GM21576 (cell line): Measurements from ENCODE around the gene IL5.
A peak's percentile ranks its signal among the peaks of the same experiment; 100 is the strongest.
"Not testable (repeated sequence)": the region's sequence is repeated elsewhere in the genome, so short reads cannot be mapped to it uniquely, and the experiment has no call there.

ENCODE experiments used
- ATAC-seq: cut with Tn5 transposase; IDR thresholded peaks from one replicate; pipeline ENCODE4 v1.9.1; 2021; ENCODE audit warnings: mild to moderate bottlenecking, moderate library complexity; ENCODE audit not compliant: unreplicated experiment

The IL5 gene

DNA sequence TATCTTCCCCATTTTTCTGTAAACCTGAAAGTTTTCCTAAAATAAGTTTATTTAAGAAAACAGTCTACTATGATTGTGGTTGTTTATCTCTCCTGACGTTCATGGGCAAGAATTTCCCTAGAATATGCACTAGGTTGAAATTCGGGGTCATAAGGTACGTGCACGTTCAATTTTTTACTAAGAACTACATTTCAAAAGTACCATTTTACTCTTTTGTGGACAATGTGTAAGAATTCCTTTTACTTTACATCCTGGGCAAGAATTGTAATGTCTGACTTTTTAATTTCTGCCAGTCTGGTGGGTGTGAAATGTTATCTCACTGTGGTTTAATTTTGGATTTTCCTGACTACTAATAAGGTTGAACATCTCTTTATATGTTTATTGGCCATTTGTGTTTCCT is 12.4 kb downstream of the IL5 start:
- no peak for ATAC-seq

DNA sequence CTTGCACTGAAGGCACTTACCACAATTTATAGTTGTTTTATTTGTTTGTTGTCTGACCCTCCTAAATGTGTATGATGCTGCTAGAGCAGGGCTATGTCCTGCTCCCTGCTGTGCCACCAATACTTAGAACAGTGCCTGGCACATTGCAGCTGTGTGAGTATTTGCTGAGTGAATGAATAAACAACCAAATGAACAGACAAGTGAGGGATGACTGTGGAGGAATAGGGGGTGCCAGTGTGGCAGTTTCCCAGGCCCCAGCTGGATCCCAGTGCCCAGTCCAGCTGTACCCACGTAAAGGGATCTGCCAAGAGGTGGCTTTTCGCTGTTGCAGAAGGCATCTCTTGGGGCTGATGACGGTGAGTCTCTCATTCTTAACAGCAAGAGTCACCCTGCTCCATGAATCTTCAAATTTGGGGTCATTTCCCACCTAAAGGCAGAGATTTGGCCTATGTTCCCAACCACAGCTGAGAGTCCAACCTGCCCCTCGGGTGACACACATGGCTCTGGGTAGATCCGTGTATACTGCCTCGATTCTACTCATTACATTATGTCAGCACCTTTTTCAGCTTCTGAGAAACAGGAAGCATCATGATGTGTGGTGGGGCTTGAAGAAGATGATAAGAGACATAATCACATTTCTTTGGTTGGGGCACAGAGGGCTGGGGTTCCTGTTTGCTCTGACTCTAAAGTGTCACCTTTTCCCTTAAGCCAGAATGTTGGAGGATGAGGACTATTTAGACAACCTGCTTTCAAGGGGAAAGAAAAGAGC is 14.3 kb downstream of the IL5 start:
- no peak for ATAC-seq

DNA sequence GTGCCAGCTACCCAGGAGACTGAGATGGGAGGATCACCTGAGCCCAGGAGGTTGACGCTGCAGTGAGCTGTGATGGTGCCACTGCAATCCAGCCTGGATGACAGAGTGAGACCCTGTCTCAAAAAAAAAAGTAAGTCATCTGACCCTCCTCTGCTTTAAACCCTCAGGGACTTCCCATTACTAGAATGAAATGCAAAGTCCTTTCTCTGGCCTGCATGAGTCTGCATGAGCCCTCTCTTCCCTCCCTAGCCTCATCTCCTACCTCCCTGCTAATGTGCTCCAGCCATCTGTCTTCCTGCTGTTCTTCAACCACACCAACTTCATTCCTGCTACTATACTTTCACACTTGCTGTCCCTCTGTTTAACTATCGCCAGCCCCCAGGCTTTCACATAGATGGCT is 15.3 kb downstream of the IL5 start:
- no peak for ATAC-seq

DNA sequence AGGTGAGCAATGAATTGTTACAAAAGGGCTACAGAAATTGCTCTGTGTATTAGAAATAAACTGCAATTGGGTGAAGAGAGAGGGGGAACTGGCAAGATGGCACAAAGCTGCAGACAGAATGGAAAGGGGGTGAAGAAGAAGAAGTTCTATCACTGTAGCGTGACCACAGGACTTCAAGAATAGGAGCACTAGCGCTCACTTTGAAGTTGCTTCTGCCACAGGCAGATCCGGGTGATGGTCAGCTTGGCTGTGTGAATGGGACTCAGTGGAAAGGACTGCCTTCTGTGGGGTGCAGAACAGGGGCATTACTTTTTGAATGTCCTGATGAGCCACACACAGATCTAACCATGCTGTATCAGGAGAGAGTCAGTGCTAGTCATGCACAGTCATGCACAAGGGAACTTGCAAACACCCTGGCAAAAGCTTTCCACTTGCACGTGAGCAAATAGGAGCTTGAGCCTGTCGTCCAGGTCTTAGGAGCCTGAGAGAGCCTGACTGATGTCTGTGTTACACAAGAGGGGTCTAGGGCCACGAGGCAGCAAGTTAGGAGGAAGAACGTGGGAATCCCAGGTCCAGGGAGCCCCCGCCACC is 16.3 kb downstream of the IL5 start:
- ATAC-seq: no peak

DNA sequence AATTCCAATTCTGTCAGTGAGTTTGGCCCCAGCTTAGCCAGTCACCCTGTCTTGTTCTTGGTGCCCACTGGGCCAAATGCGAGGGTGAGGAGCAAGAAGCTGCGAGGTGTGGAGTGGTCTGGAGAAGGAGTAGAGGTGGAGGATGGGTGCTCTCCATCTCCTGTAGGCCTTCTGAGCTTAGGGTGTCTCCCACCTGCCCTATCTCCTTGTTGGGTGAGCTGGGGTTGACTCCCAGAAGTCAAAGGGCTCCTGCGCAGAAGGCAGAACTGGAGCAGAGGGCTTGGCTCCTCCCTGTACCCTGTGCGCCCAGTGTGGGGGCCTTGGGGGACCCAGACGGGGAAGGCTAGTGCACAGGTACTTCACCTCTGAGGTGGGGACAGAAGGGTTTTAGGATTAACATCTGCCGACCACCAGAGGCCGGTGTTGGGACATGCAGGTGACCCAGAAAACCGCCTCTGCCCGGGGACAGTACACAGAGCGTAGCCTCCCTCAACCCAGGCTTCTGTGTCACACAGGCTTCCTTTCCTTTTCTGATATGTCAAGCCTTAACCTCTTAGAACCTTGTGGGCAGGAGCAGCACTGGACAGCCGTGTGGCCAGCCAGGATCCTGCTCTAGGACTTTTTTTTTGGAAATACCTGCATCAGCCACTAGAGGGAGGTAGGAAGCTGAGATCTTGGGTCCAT is 16.9 kb downstream of the IL5 start:
- ATAC-seq: no peak

DNA sequence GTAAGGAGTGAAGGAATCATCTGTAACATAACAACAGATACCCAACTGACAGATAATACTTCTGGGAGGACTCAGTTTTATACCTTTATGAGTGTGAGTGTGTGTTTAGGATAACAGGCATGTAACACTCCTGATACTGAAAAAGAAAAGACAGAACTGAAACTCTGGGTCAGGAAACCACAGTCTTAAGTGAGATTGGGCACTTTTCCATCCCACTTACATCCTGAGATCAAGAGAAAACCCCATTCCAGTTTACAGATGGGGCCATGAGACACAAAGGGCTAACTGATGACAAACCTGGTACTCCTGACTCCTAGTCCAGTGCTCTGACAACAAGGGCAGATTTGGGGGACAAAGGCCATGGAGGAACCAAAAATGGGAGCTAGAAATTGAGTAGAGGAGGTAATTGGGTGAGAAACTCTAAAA is 18.0 kb downstream of the IL5 start:
- ATAC-seq: peak; percentile 69

DNA sequence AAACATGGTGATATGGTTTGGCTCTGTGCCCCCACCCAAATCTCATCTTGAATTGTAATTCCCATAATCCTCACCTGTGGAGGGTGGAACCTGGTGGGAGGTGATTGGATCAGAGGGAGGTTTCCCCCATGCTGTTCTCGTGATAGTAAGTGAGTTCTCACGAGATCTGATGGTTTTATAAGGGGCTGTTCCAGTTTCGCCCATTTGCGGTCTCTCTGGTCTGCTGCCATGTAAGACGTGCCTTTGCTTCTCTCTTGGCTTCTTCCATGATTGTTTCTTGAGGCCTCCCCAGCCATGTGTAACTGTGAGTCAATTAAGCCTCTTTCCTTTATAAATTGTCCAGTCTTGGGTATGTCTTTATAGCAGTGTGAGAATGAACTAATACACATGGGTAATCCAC is 18.4 kb downstream of the IL5 start:
- not testable (repeated sequence) for ATAC-seq

DNA sequence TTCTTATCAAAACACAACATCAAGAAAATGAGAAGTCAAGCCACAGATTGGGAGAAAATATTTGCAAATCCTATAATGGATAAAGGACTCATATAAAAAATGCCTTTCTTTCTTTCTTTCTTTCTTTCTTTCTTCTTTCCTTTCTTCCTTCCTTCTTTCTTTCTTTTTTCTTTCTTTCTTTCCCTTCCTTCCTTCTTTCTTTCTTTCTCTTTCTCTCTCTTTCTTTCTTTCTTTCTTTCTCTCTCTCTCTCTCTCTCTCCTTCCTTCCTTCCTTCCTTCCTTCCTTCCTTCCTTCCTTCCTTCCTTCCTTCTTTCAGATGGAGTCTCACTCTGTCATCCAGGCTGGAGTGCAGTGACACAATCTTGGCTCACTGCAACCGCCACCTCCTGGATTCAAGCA is 21.3 kb downstream of the IL5 start:
- not testable (repeated sequence) for ATAC-seq

DNA sequence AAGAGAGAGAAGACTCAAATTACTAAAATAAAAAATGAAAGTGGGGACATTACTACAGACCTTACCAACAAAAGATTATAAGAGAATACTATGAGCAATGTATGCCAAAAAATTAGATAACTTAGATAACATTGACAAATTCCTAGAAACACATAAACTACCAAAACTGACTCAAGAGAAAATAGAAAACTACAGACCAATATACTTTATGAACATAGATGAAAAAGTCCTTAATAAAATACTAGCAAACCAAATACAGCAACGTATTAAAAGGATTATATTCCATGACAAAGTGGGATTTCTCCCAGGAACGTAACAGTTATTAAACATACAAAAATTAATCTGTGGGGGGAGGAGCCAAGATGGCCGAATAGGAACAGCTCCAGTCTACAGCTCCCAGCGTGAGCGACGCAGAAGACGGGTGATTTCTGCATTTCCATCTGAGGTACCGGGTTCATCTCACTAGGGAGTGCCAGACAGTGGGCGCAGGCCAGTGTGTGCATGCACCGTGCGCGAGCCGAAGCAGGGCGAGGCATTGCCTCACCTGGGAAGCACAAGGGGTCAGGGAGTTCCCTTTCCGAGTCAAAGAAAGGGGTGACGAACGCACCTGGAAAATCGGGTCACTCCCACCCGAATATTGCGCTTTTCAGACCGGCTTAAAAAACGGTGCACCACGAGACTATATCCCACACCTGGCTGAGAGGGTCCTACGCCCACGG is 29.5 kb downstream of the IL5 start:
- not testable (repeated sequence) for ATAC-seq

DNA sequence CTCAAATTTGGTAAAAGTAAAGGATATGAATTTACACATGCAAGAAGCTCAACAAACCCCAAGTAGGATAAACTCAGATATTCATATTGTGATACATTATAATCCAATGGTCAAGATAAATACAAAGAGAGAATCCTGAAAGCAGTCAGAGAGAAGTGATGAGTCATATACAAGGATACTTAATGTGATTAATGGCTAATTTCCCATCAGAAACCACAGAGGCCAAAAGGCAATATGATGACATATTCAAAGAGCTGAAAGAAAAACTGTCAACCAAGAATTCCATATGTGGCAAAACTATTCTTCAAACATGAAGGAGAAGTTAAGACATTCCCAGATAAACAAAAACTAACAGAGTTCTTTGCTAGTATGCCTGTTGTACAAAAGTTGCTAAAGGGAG is 33.2 kb downstream of the IL5 start:
- no peak for ATAC-seq

DNA sequence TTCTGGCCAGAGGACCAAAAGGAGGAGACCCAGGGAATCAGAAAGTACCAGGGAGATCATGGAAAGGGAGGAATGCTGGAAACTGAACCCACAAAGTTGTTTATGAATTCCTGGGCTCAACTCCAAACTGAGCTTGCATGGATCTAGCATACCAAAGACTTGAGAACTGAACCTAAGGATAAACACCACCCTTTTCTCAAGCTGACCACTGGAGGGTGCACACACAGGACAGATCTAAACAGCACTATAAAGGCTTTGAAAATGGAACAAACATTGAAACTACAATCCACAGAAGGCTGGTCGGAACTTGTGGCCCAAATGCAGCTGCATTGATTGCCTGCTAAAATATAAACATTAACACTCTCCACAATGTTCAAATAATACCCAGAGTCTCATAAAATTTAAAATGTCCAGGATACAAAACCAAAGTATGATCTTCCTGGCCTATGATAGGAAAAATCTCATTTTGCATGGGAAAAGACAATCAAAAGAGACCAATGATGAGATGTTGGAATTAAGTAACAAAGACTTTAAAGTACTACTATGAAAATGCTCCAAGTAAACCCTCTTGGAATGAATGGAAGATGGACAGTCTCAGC is 37.1 kb downstream of the IL5 start:
- peak; percentile 66 for ATAC-seq

DNA sequence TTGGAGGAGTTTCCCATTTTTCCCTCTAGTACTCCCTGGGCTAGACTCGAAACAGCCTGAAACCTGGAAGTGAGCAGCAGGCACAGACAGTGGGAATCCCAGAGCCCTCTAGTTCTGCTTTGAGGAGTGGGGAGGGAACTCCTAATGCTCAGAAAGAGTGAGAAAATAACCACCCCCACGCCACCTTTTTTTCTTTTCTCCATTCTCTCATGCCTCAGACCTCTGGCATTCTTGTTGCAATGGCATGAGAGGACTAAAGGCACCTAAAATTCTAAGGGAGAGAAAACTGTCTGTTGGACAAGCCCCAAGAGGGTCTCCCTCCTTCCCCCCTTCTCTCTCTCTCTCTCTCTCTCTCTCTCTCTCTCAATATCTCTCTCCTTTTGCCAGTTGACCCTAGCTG is 37.7 kb downstream of the IL5 start:
- no peak for ATAC-seq

DNA sequence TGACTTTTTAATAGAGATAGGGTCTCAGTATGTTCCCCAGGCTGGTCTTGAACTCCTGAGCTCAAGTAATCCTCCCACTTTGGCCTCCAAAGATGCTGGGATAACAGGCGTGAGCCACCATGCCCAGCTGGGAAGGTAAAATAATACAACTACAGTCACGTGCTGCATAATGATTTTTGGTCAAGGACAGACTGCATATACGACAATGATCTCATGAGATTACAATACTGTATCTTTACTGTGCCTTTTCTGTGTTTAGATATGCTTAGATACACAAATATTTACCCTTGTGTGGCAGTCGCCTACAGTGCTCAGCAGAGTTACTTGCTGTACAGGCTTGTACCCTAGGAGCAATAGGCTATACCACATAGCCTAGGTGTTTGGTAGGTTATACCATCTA is 38.6 kb downstream of the IL5 start:
- no peak for ATAC-seq

DNA sequence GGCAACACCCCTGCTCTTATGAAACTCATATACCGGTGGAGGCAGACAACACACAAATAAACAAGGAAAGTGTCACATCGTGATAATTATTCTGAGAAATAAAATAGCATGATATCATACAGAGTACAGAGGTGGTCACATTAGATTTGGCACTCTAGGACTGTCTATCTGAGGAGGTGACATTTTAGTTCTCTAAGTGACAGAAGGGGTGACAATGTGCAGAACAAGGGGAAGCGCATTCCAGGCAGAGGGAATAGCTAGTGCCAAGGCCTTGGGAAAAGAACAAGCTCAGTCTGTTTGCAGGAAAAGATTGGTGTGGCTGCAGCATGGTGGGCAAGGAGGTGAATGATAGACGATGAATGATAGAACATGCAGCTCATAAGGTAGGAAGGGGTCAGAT is 40.1 kb downstream of the IL5 start:
- no peak for ATAC-seq

DNA sequence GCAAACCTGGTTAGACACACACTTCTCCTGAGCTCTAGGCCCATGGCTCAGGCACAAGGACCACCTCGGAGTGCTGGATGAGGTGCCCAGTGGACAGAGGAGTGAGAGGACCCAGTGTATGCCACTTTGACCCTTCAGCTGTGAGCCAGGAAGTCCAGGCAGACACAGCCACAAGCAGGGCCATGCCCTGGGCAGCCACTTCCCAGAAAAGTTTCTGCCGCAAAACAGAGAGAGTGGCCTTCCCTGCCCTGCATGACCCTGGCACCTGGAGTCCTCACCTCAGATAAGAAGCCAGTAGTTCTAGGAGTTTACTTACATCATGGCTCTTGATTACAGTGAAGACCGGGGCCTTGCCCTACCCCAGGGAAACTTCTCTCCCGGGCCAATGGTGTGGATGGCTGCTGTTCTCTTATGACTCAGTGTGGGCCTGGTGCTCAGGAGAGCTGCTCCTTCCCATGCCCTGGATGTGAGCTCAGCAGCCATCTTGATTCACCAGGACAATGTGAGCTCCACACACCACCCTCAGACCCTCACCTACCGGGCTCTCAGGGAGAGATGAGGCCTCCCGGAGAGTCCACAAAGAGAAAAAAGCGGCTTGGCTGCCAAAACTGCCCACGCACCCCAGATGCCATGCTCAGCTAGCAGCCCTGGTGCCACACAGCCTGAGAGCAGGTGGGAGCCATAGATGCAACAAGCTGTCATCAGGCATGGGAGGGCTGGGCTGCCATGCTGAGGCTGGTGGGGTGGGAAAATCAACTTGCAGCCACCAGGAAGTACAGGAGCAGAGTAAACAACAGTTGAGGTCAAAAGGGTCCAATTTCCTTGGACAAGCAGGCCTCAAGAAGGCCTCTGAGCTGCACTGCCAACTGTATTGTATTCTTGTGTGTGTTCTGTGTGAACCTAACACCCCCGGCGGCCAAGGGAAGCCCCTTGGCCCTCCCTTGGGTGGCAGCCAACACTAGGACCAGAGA is 41.1 kb downstream of the IL5 start:
- ATAC-seq: no peak

DNA sequence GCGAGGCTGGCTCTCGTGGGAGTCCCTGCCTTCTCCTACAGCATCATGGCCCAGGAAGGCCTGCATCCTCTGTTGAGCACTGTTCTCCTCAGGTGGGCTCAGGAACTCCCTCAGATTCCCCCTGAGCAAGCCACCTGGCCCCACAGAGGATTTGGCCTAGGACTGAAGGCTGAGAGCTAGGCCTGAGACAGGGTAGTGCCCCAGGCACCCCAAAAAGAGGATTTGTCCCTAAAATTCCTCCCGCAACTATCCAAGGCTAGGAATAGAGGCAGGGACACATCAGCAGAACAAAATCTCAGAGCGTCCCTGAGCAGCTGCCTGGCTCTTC is 41.7 kb downstream of the IL5 start:
- no peak for ATAC-seq

DNA sequence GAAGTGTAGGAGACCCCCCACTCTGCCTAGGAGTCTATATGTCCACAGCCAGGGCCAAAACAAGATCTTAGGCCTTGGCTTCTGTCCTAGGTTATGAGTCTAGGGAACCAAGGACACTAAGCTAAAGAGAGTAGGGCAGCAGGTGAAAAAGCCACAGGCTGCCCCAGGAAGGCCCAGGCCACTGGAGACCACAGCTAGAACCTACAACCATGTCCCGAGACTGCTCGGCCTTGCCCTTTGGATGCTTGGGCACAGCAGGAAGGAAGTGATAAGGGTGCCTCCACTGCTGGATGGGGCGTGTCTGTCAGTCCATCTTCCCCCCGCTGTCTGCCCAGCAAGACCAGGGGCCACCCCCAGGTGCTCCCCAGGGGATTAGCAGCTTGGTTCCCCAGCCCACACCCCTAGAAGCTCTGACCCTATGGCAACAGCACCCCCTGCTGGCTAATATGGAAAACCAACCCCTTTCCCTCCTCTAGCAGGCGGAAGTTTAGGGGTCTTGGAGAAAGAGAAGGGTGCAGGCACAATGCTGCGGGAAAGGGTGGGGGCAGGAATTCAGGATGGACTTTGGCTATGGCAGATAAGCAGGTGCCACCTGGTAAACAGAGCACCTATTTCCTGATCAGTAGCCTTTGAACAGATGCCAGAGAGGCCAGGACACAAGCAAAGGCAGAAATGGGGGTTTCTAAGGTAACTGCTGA is 42.2 kb downstream of the IL5 start:
- ATAC-seq: no peak

DNA sequence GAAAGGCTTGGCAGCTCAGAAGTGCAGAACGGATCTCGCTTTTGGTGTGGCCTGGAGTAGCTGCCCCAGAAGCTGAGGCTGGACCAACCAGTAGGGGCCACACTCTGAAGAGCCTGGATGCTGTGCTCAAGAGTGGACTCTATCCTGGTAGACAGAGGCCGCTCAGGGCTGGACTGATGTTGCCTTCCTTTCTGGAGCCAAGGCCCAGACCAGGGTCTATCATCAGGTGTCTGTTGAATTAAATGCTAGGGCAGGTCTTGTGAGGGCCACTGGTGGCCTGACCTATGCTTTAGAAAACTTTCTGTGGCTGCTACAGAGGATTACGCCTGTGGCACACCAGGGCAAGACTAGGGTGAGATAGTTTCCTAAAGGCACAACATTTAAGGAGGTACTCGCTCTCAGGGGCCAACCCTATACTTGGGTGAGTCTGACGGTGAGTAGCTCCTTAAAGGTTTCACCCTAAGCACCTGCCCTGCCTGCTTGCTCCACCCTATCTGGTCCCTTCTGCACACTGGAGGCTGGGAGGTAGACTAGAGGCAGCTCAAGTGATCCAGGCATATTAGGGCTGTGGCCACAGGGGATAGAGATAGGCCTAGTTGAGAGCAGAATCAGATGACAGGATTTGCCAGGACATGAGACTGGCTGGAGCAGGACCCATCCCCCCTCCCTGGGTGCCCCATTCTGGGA is 42.9 kb downstream of the IL5 start:
- ATAC-seq: no peak
